Measurements from ENCODE around the gene OSBPL5.

DNA sequence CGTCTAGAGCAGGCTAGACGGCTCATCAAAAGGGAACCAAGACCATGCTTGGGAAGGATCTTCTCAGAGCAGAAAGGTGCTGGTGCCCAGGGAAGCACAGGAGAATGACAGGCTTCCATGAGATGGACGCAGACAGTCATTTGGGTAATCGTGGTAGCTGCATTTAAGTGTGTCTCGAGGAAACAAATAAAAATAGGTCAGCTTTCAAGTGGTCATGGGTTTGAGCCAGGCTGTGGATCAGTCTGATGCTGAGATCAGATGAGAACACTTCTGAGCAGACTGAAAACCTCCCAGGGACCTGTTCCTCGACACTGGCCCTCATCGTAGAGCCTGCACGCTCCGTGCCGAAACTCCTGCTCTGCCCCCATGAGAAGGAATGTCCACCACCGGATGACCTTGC is 112.5 kb downstream of the OSBPL5 start:
- TF ChIP-seq, protein P1, sequence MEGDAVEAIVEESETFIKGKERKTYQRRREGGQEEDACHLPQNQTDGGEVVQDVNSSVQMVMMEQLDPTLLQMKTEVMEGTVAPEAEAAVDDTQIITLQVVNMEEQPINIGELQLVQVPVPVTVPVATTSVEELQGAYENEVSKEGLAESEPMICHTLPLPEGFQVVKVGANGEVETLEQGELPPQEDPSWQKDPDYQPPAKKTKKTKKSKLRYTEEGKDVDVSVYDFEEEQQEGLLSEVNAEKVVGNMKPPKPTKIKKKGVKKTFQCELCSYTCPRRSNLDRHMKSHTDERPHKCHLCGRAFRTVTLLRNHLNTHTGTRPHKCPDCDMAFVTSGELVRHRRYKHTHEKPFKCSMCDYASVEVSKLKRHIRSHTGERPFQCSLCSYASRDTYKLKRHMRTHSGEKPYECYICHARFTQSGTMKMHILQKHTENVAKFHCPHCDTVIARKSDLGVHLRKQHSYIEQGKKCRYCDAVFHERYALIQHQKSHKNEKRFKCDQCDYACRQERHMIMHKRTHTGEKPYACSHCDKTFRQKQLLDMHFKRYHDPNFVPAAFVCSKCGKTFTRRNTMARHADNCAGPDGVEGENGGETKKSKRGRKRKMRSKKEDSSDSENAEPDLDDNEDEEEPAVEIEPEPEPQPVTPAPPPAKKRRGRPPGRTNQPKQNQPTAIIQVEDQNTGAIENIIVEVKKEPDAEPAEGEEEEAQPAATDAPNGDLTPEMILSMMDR (IDR thresholded peaks at IDR 0.05; ENCODE audit: low read depth, low read length) = no peak
- no peak for TF ChIP-seq EZH2phosphoT487 (IDR thresholded peaks at IDR 0.05; ENCODE audit: low read depth)
